Measurements from ENCODE around the gene GLCCI1. TPM values are rescaled to one million over a fixed set of nuclear protein-coding genes. Genes with fewer than 3 reads are reported as not detected.

GLCCI1 gene
- total and polyA plus RNA-seq, 4 experiments from 2014 or later, result 10.4 to 49.7 (median 34.3) TPM

GRCh38 chr7:8103282-8103681 is 134.7 kb downstream of the GLCCI1 start:
- intact Hi-C loops (cut with micrococcal nuclease), result no loop called here
- peaks cover 20% of the 10 kb centered on the region for H3K4me1 ChIP-seq (ENCODE audit: insufficient read depth, low read length)
- no peaks in the 10 kb centered on the region for H3K36me3 ChIP-seq (ENCODE audit: insufficient read depth, low read length)
- Mint-ChIP-seq H3K27me3 (no peaks in the 10 kb centered on the region), H3K36me3 (peaks cover 2 to 17% of the 10 kb centered on the region in 2 donors), H3K9me3 (peaks cover 3 to 32% (median 25%) of the 10 kb centered on the region in 8 donors), H3K4me3 (no peak overlapping the region), H3K27ac (no peak overlapping the region), H3K4me1 (peaks cover 22 to 37% (median 29%) of the 10 kb centered on the region in 4 donors)
- CTCF ChIA-PET (ENCODE audit: partially characterized antibody), result no interaction called here
- POLR2A ChIA-PET (ENCODE audit: partially characterized antibody), result no interaction called here
- H3K27me3 ChIP-seq (ENCODE audit: insufficient read depth, low read length), result no peaks in the 10 kb centered on the region
- DNase-seq, result no peak
- H3K9me3 ChIP-seq (ENCODE audit: control insufficient read depth in 1 of 2, low read length in 2 of 2), result no peaks in the 10 kb centered on the region
- H3K4me3 ChIP-seq (ENCODE audit: low read length in 2 of 2), result no peak overlapping the region
- no peak overlapping the region for H3K27ac ChIP-seq (ENCODE audit: low read depth, low read length)

- no peak overlapping the region for H3K27ac ChIP-seq (ENCODE audit: low read depth, low read length)
- no peaks in the 10 kb centered on the region for H3K9me3 ChIP-seq (ENCODE audit: control insufficient read depth in 1 of 2, low read length in 2 of 2)
- no peak for DNase-seq
- H3K27ac Mint-ChIP-seq, result peak overlapping the region; percentile 17 to 93 (median 71)
- ChIA-PET POLR2A (ENCODE audit: partially characterized antibody) (interaction anchor here (0.9 to 3.3 kb wide), 4 partner anchors 20 to 137 kb away, joined by 3 to 19 read pairs (median 4); partner anchors contain the start of gene GLCCI1), CTCF (ENCODE audit: partially characterized antibody) (interaction anchor here (1.1 to 2.7 kb wide), 4 partner anchors 14 to 424 kb away, joined by 3 to 9 read pairs (median 4); no protein-coding TSS in a partner anchor)
- no peaks in the 10 kb centered on the region for H3K27me3 ChIP-seq (ENCODE audit: insufficient read depth, low read length)
- no peaks in the 10 kb centered on the region for H3K36me3 ChIP-seq (ENCODE audit: insufficient read depth, low read length)
- H3K9me3 Mint-ChIP-seq, result peaks cover 0 to 18% (median 13%) of the 10 kb centered on the region in 8 donors
- H3K4me3 ChIP-seq (ENCODE audit: low read length in 2 of 2), result no peak overlapping the region
- intact Hi-C loops (cut with micrococcal nuclease), result no loop called here
- peaks cover 0 to 6% of the 10 kb centered on the region in 2 donors for H3K36me3 Mint-ChIP-seq
- peaks cover 20% of the 10 kb centered on the region for H3K4me1 ChIP-seq (ENCODE audit: insufficient read depth, low read length)
- no peaks in the 10 kb centered on the region for H3K27me3 Mint-ChIP-seq
- H3K4me3 Mint-ChIP-seq, result peak overlapping the region in 5 of 8 donors; percentile 6 to 52 (median 43)
- H3K4me1 Mint-ChIP-seq, result peaks cover 22 to 37% (median 29%) of the 10 kb centered on the region in 4 donors
These were observed 137.0 kb downstream of the GLCCI1 start for GRCh38 chr7:8105449-8106095.

GRCh38 chr7:8109196-8110022 is 140.8 kb downstream of the GLCCI1 start:
- H3K36me3 Mint-ChIP-seq, result peaks cover 0 to 2% of the 10 kb centered on the region in 2 donors
- Histone ChIP-seq H3K36me3 (ENCODE audit: insufficient read depth, low read length) (no peaks in the 10 kb centered on the region), H3K27ac (ENCODE audit: low read depth, low read length) (no peak overlapping the region), H3K4me1 (ENCODE audit: insufficient read depth, low read length) (peaks cover 37% of the 10 kb centered on the region), H3K4me3 (ENCODE audit: low read length in 2 of 2) (no peak overlapping the region), H3K27me3 (ENCODE audit: insufficient read depth, low read length) (no peaks in the 10 kb centered on the region), H3K9me3 (ENCODE audit: control insufficient read depth in 1 of 2, low read length in 2 of 2) (no peaks in the 10 kb centered on the region)
- H3K9me3 Mint-ChIP-seq, result peaks cover 0 to 6% (median 0%) of the 10 kb centered on the region in 8 donors
- no peak overlapping the region for H3K4me3 Mint-ChIP-seq
- ChIA-PET CTCF (ENCODE audit: partially characterized antibody) (interaction anchor here (1.0 kb wide), 1 partner anchor 26 kb away, joined by 3 read pairs; no protein-coding TSS in a partner anchor), POLR2A (ENCODE audit: partially characterized antibody) (interaction anchor here (0.5 to 0.8 kb wide), 2 partner anchors 14 to 103 kb away, joined by 3 to 5 read pairs; no protein-coding TSS in a partner anchor)
- no peak for DNase-seq
- H3K27ac Mint-ChIP-seq, result no peak overlapping the region
- intact Hi-C loops (cut with micrococcal nuclease), result no loop called here
- no peaks in the 10 kb centered on the region for H3K27me3 Mint-ChIP-seq
- H3K4me1 Mint-ChIP-seq, result peaks cover 26 to 41% (median 34%) of the 10 kb centered on the region in 4 donors

- H3K4me1 ChIP-seq (ENCODE audit: insufficient read depth, low read length), result peaks cover 39% of the 10 kb centered on the region
- Mint-ChIP-seq H3K9me3 (peaks cover 0 to 6% (median 0%) of the 10 kb centered on the region in 8 donors), H3K27ac (peak overlapping the region in 2 of 7 donors; percentile 66), H3K4me3 (peak overlapping the region in 1 of 8 donors; percentile 20), H3K36me3 (peaks cover 0 to 2% of the 10 kb centered on the region in 2 donors), H3K27me3 (no peaks in the 10 kb centered on the region), H3K4me1 (peaks cover 26 to 41% (median 33%) of the 10 kb centered on the region in 4 donors)
- no peaks in the 10 kb centered on the region for H3K36me3 ChIP-seq (ENCODE audit: insufficient read depth, low read length)
- H3K27me3 ChIP-seq (ENCODE audit: insufficient read depth, low read length), result no peaks in the 10 kb centered on the region
- no peak overlapping the region for H3K27ac ChIP-seq (ENCODE audit: low read depth, low read length)
- POLR2A ChIA-PET (ENCODE audit: partially characterized antibody), result interaction anchor here (0.7 to 5.9 kb wide), 2 partner anchors 14 to 20 kb away, joined by 3 to 49 read pairs; no protein-coding TSS in a partner anchor
- H3K4me3 ChIP-seq (ENCODE audit: low read length in 2 of 2), result no peak overlapping the region
- DNase-seq, result no peak
- CTCF ChIA-PET (ENCODE audit: partially characterized antibody), result no interaction called here
- intact Hi-C loops (cut with micrococcal nuclease), result no loop called here
- H3K9me3 ChIP-seq (ENCODE audit: control insufficient read depth in 1 of 2, low read length in 2 of 2), result no peaks in the 10 kb centered on the region
These were observed 142.8 kb downstream of the GLCCI1 start for GRCh38 chr7:8111282-8111960.

GRCh38 chr7:8112685-8113084 is 144.1 kb downstream of the GLCCI1 start:
- Mint-ChIP-seq H3K27me3 (no peaks in the 10 kb centered on the region), H3K4me1 (peaks cover 31 to 49% (median 39%) of the 10 kb centered on the region in 4 donors), H3K36me3 (peaks cover 0 to 2% of the 10 kb centered on the region in 2 donors), H3K9me3 (peaks cover 0 to 6% (median 0%) of the 10 kb centered on the region in 8 donors), H3K4me3 (no peak overlapping the region), H3K27ac (no peak overlapping the region)
- Histone ChIP-seq H3K4me1 (ENCODE audit: insufficient read depth, low read length) (peaks cover 42% of the 10 kb centered on the region), H3K4me3 (ENCODE audit: low read length in 2 of 2) (no peak overlapping the region), H3K9me3 (ENCODE audit: control insufficient read depth in 1 of 2, low read length in 2 of 2) (no peaks in the 10 kb centered on the region), H3K36me3 (ENCODE audit: insufficient read depth, low read length) (no peaks in the 10 kb centered on the region), H3K27me3 (ENCODE audit: insufficient read depth, low read length) (no peaks in the 10 kb centered on the region), H3K27ac (ENCODE audit: low read depth, low read length) (no peak overlapping the region)
- ChIA-PET CTCF (ENCODE audit: partially characterized antibody) (interaction anchor here (0.8 to 1.3 kb wide), 2 partner anchors 12 to 1299 kb away, joined by 3 read pairs; no protein-coding TSS in a partner anchor), POLR2A (ENCODE audit: partially characterized antibody) (interaction anchor here (0.6 to 5.9 kb wide), 4 partner anchors 12 to 519 kb away, joined by 3 to 49 read pairs (median 6); no protein-coding TSS in a partner anchor)
- DNase-seq, result no peak
- intact Hi-C loops (cut with micrococcal nuclease), result no loop called here

- ChIA-PET POLR2A (ENCODE audit: partially characterized antibody) (interaction anchor here (0.6 to 5.9 kb wide), 5 partner anchors 12 to 519 kb away, joined by 3 to 49 read pairs (median 7); no protein-coding TSS in a partner anchor), CTCF (ENCODE audit: partially characterized antibody) (interaction anchor here (0.8 to 1.6 kb wide), 3 partner anchors 11 to 1300 kb away, joined by 3 to 5 read pairs (median 3); no protein-coding TSS in a partner anchor)
- no peak overlapping the region for H3K27ac ChIP-seq (ENCODE audit: low read depth, low read length)
These were observed 144.6 kb downstream of the GLCCI1 start for GRCh38 chr7:8113184-8113583.

More at GRCh38 chr7:8113184-8113583, 144.6 kb downstream of the GLCCI1 start:
- Histone ChIP-seq H3K36me3 (ENCODE audit: insufficient read depth, low read length) (no peaks in the 10 kb centered on the region), H3K27me3 (ENCODE audit: insufficient read depth, low read length) (no peaks in the 10 kb centered on the region), H3K4me1 (ENCODE audit: insufficient read depth, low read length) (peaks cover 42% of the 10 kb centered on the region), H3K9me3 (ENCODE audit: control insufficient read depth in 1 of 2, low read length in 2 of 2) (no peaks in the 10 kb centered on the region), H3K4me3 (ENCODE audit: low read length in 2 of 2) (no peak overlapping the region)
- no peak for DNase-seq
- H3K36me3 Mint-ChIP-seq, result peaks cover 0 to under 1% of the 10 kb centered on the region in 2 donors
- peaks cover 32 to 50% (median 42%) of the 10 kb centered on the region in 4 donors for H3K4me1 Mint-ChIP-seq
- intact Hi-C loops (cut with micrococcal nuclease), result no loop called here
- H3K4me3 Mint-ChIP-seq, result no peak overlapping the region
- H3K27ac Mint-ChIP-seq, result peak overlapping the region in 1 of 7 donors; percentile 79
- no peaks in the 10 kb centered on the region for H3K27me3 Mint-ChIP-seq
- H3K9me3 Mint-ChIP-seq, result peaks cover 0 to 4% (median 0%) of the 10 kb centered on the region in 8 donors
